ENCODE results near the gene APOC3.
"Not testable (repeated sequence)": the region's sequence is repeated elsewhere in the genome, so short reads cannot be mapped to it uniquely, and the experiment has no call there.

APOC3 gene

GRCh38 chr11:116829525-116830183 is at the start of gene APOC3:
Gene APOC3 (plus strand): TSS chr11:116829907. CDS start chr11:116830583, 676 bp downstream.
- no peak for DNase-seq

- DNase-seq = no peak
These were observed 47.0 kb upstream of the APOC3 start for GRCh38 chr11:116782728-116783127.

GRCh38 chr11:116786326-116786725 is 43.4 kb upstream of the APOC3 start:
- DNase-seq = no peak

- DNase-seq = no peak
These were observed 42.7 kb upstream of the APOC3 start for GRCh38 chr11:116786966-116787365.

- DNase-seq = no peak
These were observed 42.3 kb upstream of the APOC3 start for GRCh38 chr11:116787436-116787785.

- DNase-seq = no peak
These were observed 41.8 kb upstream of the APOC3 start, which contains the start of gene ZPR1 for GRCh38 chr11:116787786-116788486. Gene ZPR1 (minus strand): TSS chr11:116788023. CDS start chr11:116787990, 33 bp downstream.

GRCh38 chr11:116788534-116788933 is 41.2 kb upstream of the APOC3 start:
- no peak for DNase-seq

GRCh38 chr11:116788975-116789374 is 40.7 kb upstream of the APOC3 start:
- DNase-seq = no peak

- no peak for DNase-seq
These were observed 39.3 kb upstream of the APOC3 start for GRCh38 chr11:116790167-116791001.

GRCh38 chr11:116791002-116791812 is 38.5 kb upstream of the APOC3 start:
- peak; percentile 37 for DNase-seq

- no peak for DNase-seq
These were observed 37.9 kb upstream of the APOC3 start, which contains the start of gene APOA5 for GRCh38 chr11:116791813-116792143. Gene APOA5 (minus strand): TSS chr11:116791879. CDS start chr11:116791860, 19 bp downstream.

GRCh38 chr11:116792144-116792868 is 37.4 kb upstream of the APOC3 start:
- no peak for DNase-seq

- DNase-seq = no peak
These were observed 36.6 kb upstream of the APOC3 start for GRCh38 chr11:116792869-116793771.

GRCh38 chr11:116793772-116794097 is 36.0 kb upstream of the APOC3 start:
- no peak for DNase-seq

GRCh38 chr11:116794851-116795250 is 34.9 kb upstream of the APOC3 start:
- no peak for DNase-seq

- DNase-seq = no peak
These were observed 33.2 kb upstream of the APOC3 start for GRCh38 chr11:116796548-116796947.

- no peak for DNase-seq
These were observed 31.9 kb upstream of the APOC3 start for GRCh38 chr11:116797816-116798215.

- DNase-seq = no peak
These were observed 31.3 kb upstream of the APOC3 start for GRCh38 chr11:116798368-116798767.

- no peak for DNase-seq
These were observed 29.1 kb upstream of the APOC3 start for GRCh38 chr11:116800610-116801009.

GRCh38 chr11:116801662-116802061 is 28.0 kb upstream of the APOC3 start:
- DNase-seq = not testable (repeated sequence)

- no peak for DNase-seq
These were observed 25.7 kb upstream of the APOC3 start for GRCh38 chr11:116804001-116804400.

Measured in NCI-H446 treated with DMSO at 0.1 percent for 48 hours (cell line).